GM19099 (cell line): Measurements from ENCODE around the gene MPDU1.

Experiments used
- POLR2A ChIP-seq: IDR thresholded peaks from 3 replicates; pipeline ENCODE4 v1.6.1; 2011; ENCODE audit warnings: low read depth; ENCODE audit not compliant: insufficient read length; ENCODE audit errors: extremely low read depth

MPDU1 gene

DNA sequence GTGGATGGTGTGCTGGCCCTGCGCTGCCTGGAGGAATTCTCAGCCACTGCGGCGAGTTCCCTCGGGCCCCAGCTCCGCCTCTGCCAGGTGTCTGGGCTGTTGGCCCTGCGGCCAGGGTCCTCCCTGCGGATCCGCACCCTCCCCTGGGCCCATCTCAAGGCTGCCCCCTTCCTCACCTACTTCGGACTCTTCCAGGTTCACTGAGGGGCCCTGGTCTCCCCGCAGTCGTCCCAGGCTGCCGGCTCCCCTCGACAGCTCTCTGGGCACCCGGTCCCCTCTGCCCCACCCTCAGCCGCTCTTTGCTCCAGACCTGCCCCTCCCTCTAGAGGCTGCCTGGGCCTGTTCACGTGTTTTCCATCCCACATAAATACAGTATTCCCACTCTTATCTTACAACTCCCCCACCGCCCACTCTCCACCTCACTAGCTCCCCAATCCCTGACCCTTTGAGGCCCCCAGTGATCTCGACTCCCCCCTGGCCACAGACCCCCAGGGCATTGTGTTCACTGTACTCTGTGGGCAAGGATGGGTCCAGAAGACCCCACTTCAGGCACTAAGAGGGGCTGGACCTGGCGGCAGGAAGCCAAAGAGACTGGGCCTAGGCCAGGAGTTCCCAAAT, 26.4 kb upstream of the MPDU1 start:
- TF ChIP-seq POLR2A: no peak

DNA sequence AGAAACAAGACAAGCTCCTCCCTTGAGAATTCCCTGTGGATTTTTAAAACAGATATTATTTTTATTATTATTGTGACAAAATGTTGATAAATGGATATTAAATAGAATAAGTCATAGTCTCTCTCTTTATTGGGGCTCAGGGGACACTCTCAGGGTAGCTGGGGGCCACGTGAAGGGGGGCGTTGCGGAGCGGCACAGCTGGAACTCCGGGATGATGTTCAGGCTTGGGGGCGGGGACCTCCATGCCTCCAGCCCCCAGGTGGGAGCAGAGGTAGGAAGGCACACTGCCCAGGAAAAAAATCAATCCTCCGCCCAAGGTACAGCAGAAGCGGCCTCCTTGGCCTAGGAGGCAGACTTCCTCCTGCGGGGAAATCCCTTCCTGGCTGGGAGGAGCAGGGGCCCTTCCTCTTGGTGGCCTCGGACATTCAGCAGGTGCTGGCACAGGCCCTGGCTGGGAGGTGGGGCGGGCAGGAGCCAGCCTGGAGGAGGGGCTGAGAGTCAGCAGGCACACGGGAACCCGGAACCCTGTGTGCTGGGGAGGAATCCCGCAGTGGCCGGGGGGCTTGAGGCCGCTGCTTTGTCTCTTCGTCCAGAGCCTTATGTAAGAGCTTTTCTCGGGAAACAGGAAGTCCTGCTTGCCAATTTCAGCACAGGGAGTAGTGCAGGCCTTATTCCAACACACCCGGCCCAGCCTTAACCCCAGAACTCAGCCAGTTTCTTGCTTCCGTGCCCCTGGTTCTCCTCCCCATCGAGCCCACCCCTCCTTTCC, 25.7 kb upstream of the MPDU1 start:
- TF ChIP-seq POLR2A: peak; percentile 67

DNA sequence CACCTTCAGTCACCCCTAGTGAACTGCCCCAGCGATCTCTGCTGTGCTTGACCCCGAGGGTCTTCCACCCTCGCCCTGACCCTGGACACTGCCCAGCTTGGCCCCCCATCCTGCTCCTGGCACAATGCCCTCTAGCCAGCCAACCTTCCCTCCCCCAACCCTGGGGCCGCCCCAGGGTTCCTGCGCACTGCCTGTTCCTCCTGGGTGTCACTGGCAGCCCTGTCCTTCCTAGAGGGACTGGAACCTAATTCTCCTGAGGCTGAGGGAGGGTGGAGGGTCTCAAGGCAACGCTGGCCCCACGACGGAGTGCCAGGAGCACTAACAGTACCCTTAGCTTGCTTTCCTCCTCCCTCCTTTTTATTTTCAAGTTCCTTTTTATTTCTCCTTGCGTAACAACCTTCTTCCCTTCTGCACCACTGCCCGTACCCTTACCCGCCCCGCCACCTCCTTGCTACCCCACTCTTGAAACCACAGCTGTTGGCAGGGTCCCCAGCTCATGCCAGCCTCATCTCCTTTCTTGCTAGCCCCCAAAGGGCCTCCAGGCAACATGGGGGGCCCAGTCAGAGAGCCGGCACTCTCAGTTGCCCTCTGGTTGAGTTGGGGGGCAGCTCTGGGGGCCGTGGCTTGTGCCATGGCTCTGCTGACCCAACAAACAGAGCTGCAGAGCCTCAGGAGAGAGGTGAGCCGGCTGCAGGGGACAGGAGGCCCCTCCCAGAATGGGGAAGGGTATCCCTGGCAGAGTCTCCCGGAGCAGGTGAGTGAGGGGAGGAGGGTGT, 24.9 kb upstream of the MPDU1 start, which contains the start of gene TNFSF13:
Gene TNFSF13, plus strand, starts transcription at position 207 of the 776 bp plus-strand sequence. Its CDS starts 290 bp downstream, at position 497.
- TF ChIP-seq POLR2A: no peak

DNA sequence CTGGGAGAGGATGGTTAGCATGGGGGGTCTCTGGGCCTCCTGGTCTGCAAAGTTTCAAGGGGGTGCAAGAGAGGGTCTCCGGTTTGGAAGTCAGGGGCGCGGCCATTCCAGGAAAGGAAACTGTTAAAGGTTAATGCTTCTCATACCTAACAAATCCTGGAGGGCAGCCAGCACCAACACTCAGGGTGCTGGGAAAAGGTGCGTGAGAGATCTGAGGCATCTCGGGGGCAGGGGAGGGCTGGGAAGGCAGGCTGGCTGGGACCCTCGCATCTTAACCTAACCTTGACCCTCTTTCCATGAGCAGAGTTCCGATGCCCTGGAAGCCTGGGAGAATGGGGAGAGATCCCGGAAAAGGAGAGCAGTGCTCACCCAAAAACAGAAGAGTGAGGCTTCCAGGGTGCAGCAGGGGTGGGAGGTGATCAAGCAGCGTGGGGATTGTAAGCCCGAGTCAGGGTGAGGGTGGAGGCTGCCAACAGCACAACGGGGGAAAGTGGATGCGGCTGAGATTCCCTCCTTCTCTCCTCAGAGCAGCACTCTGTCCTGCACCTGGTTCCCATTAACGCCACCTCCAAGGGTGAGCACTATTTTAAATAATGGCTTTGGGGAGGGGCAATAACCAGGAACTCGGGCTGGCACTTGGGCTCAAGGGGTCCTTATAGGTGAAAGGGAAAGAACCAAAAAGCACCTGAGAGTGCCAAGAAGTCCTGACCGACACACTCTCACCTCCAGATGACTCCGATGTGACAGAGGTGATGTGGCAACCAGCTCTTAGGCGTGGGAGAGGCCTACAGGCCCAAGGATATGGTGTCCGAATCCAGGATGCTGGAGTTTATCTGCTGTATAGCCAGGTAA, 24.1 kb upstream of the MPDU1 start:
- TF ChIP-seq POLR2A: no peak

DNA sequence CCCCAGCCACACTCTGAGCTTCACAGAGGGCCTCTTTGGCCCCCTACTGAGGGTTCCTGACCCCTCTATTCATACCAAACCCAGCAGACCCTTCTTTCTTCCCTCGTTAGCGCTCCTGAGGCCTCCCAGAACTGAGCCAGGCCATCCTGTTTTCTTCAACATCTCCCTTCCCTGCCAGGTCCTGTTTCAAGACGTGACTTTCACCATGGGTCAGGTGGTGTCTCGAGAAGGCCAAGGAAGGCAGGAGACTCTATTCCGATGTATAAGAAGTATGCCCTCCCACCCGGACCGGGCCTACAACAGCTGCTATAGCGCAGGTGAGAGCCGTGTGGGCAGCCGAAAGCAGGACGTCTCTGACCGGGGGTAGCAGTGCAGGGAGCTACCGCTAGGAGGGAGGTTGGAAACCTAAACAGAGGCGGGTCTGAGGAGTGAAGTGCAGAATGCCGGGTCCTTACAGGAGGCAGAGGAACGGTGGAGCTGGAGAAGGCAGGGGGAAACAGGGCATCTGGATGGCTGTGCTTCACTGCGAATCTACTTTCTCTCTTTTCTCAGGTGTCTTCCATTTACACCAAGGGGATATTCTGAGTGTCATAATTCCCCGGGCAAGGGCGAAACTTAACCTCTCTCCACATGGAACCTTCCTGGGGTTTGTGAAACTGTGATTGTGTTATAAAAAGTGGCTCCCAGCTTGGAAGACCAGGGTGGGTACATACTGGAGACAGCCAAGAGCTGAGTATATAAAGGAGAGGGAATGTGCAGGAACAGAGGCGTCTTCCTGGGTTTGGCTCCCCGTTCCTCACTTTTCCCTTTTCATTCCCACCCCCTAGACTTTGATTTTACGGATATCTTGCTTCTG, 23.3 kb upstream of the MPDU1 start:
- TF ChIP-seq POLR2A: peak; percentile 22

DNA sequence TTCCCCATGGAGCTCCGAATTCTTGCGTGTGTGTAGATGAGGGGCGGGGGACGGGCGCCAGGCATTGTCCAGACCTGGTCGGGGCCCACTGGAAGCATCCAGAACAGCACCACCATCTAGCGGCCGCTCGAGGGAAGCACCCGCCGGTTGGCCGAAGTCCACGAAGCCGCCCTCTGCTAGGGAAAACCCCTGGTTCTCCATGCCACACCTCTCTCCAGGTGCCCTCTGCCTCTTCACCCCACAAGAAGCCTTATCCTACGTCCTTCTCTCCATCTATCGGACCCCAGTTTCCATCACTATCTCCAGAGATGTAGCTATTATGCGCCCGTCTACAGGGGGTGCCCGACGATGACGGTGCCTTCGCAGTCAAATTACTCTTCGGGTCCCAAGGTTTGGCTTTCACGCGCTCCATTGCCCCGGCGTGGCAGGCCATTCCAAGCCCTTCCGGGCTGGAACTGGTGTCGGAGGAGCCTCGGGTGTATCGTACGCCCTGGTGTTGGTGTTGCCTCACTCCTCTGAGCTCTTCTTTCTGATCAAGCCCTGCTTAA, 22.6 kb upstream of the MPDU1 start:
- TF ChIP-seq POLR2A: no peak

DNA sequence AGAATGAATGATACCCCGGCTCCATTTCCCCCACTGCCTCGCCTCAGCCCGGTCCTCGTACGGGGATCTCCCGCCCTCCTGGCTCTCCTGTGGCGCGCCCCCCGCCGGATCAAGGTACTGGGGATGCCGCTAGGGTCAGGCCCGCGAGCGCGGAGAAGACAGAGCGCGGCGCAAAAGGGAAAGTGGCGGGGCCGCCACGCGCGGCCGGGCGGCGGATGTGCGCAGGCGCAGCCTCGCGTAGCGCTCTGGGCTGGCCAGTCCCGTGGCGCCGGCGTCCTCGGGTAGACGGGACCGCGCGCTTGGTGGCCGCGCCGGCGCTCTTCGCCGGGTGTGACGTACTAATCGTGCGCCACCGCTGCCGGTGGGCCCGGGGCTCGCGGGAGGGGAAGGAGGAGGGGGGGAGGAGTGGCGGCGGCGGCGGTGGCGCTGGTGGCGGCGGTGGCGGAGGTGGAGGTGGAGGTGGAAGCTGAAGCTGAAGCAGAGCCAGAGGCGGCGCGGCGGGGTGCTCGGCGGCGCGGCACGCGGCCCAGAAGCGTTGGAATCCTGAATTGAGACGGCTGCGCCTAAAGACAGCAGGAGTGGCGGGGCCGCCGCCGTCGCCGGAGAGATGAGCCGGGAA, 22.0 kb upstream of the MPDU1 start, which contains the start of gene SENP3:
Gene SENP3, plus strand, starts transcription at position 331 of the 619 bp plus-strand sequence. CDS start 1,158 bp downstream, outside the sequence.
- TF ChIP-seq POLR2A: peak; percentile 72

DNA sequence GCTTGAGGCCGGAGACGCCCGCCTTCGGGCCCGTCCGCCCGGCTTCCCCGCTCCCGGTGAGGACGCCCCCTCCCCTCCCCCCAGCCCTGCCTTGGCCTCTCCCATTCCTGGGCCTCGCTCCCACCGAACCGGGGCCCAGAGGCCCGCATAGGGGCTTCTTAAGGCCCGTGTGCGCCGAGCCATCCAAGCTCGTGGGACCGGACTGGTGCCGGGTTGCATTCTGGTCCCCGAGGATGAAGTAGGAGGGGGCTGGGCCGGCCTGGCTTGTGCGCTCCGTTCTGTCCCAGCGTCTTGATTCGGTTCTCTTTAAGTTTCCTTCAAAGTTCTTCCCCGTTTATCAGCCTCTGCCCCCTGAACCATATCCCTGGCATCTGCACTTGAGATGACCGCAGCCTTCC, 21.4 kb upstream of the MPDU1 start:
- TF ChIP-seq POLR2A: no peak

DNA sequence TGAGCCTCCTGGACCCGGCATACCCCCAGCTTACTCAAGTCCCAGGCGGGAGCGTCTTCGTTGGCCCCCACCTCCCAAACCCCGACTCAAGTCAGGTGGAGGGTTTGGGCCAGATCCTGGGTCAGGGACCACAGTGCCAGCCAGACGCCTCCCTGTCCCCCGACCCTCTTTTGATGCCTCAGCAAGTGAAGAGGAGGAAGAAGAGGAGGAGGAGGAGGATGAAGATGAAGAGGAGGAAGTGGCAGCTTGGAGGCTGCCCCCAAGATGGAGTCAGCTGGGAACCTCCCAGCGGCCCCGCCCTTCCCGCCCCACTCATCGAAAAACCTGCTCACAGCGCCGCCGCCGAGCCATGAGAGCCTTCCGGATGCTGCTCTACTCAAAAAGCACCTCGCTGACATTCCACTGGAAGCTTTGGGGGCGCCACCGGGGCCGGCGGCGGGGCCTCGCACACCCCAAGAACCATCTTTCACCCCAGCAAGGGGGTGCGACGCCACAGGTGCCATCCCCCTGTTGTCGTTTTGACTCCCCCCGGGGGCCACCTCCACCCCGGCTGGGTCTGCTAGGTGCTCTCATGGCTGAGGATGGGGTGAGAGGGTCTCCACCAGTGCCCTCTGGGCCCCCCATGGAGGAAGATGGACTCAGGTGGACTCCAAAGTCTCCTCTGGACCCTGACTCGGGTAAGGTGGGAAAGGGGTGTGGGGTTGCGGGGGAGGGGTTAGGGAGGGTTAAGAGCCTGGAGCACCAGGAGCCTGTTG, 20.4 kb upstream of the MPDU1 start:
- no peak for TF ChIP-seq POLR2A

DNA sequence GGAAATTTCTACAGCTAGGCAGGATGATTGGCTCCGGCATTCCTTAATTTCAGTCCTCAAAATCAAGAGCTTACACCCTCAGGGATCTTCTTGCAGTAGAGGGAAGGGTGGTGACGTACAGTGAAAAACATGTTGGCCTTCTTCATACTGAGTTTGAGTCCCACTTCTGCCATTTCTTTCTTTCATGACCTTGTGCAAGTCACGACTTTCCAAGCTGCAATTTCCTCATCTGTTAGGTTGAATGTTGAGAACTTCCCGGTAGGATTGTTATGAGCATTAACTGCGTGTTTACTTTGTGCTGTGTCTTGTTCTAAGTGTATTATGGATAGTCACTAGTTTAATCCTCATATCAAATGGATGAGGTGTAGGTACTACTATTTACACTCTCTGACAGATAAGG, 14.1 kb upstream of the MPDU1 start:
- no peak for TF ChIP-seq POLR2A

DNA sequence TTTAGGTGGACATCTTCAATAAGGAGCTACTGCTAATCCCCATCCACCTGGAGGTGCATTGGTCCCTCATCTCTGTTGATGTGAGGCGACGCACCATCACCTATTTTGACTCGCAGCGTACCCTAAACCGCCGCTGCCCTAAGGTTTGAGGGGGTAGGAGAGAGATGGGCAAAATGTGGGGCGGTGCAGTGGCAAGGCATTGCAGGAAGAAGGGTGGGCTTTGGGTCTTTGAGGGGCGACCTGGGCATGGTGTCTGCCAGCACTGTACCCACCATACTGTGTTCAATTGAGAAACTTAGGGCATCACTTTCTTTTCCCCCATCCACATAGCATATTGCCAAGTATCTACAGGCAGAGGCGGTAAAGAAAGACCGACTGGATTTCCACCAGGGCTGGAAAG, 13.3 kb upstream of the MPDU1 start:
- TF ChIP-seq POLR2A: no peak

DNA sequence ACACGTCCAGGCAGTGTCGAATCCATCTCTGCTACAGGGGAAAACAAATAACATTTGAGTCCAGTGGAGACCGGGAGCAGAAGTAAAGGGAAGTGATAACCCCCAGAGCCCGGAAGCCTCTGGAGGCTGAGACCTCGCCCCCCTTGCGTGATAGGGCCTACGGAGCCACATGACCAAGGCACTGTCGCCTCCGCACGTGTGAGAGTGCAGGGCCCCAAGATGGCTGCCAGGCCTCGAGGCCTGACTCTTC, 11.4 kb upstream of the MPDU1 start:
- no peak for TF ChIP-seq POLR2A
